ENCODE measurements around the gene CDKAL1. TPM values are rescaled to one million over a fixed set of nuclear protein-coding genes. Genes with fewer than 3 reads are reported as not detected.
A peak's percentile ranks its signal among the peaks of the same experiment; 100 is the strongest.

Gene CDKAL1
- total and polyA plus RNA-seq, 2 of the 13 experiments (the other 11 are each of a cell fraction or from before 2014, with no cell fraction given), result 9.5 to 27.7 TPM

DNA sequence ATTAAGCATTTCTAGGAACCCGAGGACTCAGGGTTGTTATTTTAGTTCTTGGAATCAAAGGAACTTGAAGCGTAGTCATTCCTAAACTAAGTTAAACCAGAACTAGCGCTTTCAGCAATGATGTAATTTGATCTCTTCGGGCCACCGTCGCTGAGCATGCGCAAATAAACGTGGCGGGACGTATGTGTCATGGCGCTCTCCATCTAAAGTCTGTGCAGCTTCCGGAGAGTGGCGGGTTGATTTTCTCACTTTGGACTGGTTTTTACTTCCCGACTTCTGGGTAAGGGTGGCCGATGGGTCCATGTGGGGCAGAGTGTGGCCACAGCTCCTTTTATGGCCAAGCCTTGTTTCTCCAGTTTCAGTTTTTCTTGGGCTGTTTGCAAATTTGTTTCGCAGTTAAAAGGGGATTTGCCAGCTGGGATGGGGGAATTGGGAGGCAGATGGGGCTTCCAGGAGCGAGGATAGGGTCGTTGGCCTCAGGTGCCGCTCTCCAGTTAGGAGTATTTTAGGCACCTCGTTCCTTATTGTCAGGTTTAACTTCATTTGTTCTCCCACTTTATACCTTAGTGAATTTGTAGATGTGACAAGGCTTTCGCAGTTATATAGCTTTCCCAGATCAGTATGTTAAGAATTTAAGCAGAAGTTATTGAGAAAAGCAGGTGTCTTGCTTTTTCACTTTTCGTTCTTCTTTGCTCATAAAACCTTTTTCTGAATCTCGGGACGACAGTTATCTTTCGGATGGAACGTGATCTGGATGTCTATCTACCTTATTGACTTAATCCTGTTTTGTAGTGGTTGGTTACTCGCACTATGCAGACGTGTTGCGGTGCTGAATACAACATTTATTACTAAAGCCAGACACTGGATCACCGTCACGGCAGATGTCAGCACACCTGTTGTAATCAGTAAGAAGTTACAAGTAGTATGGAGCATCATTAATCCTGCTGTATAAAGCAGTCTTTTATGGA lies at the start of gene CDKAL1 (continued):
- TF ChIP-seq, protein P1, sequence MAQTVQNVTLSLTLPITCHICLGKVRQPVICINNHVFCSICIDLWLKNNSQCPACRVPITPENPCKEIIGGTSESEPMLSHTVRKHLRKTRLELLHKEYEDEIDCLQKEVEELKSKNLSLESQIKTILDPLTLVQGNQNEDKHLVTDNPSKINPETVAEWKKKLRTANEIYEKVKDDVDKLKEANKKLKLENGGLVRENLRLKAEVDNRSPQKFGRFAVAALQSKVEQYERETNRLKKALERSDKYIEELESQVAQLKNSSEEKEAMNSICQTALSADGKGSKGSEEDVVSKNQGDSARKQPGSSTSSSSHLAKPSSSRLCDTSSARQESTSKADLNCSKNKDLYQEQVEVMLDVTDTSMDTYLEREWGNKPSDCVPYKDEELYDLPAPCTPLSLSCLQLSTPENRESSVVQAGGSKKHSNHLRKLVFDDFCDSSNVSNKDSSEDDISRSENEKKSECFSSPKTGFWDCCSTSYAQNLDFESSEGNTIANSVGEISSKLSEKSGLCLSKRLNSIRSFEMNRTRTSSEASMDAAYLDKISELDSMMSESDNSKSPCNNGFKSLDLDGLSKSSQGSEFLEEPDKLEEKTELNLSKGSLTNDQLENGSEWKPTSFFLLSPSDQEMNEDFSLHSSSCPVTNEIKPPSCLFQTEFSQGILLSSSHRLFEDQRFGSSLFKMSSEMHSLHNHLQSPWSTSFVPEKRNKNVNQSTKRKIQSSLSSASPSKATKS (CRISPR knock-in tag; IDR thresholded peaks at IDR 0.05), result no peak
- TF ChIP-seq, protein P2, sequence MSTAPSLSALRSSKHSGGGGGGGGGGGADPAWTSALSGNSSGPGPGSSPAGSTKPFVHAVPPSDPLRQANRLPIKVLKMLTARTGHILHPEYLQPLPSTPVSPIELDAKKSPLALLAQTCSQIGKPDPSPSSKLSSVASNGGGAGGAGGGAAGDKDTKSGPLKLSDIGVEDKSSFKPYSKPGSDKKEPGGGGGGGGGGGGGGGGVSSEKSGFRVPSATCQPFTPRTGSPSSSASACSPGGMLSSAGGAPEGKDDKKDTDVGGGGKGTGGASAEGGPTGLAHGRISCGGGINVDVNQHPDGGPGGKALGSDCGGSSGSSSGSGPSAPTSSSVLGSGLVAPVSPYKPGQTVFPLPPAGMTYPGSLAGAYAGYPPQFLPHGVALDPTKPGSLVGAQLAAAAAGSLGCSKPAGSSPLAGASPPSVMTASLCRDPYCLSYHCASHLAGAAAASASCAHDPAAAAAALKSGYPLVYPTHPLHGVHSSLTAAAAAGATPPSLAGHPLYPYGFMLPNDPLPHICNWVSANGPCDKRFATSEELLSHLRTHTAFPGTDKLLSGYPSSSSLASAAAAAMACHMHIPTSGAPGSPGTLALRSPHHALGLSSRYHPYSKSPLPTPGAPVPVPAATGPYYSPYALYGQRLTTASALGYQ (CRISPR knock-in tag; IDR thresholded peaks at IDR 0.05), result peak; percentile 58; the same call in 1 of the 2 replicates
- peak; percentile 74 for TF ChIP-seq MYC (CRISPR knock-in tag; IDR thresholded peaks at IDR 0.05; ENCODE audit: borderline replicate concordance)
- no peak for TF ChIP-seq KLF13 (CRISPR knock-in tag; IDR thresholded peaks at IDR 0.05)
- TF ChIP-seq, protein P3, sequence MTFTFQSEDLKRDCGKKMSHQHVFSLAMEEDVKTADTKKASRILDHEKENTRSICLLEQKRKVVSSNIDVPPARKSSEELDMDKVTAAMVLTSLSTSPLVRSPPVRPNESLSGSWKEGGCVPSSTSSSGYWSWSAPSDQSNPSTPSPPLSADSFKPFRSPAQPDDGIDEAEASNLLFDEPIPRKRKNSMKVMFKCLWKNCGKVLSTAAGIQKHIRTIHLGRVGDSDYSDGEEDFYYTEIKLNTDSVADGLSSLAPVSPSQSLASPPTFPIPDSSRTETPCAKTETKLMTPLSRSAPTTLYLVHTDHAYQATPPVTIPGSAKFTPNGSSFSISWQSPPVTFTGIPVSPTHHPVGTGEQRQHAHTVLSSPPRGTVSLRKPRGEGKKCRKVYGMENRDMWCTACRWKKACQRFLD (CRISPR knock-in tag; IDR thresholded peaks at IDR 0.05; ENCODE audit: borderline replicate concordance), result peak; percentile 89; the same call in 1 of the 2 replicates
- TF ChIP-seq ZNF781 (CRISPR knock-in tag; IDR thresholded peaks at IDR 0.05; ENCODE audit: borderline replicate concordance, not compliant biosample characterization), result peak; percentile 95
- TF ChIP-seq THAP11 (CRISPR knock-in tag; IDR thresholded peaks at IDR 0.05), result peak; percentile 92
- TF ChIP-seq RORA (CRISPR knock-in tag; IDR thresholded peaks at IDR 0.05), result no peak
- TF ChIP-seq NONO (IDR thresholded peaks at IDR 0.05), result no peak
- TF ChIP-seq NONO (CRISPR knock-in tag; conservative IDR thresholded peaks at IDR 0.05), result peak; percentile 65; the same call in 1 of the 2 replicates
- no peak for TF ChIP-seq SATB2 (CRISPR knock-in tag; IDR thresholded peaks at IDR 0.05)
- peak; percentile 76; the same call in 1 of the 2 replicates for TF ChIP-seq ZNF747 (CRISPR knock-in tag; IDR thresholded peaks at IDR 0.05; ENCODE audit: borderline replicate concordance)
- TF ChIP-seq FOXK1 (CRISPR knock-in tag; IDR thresholded peaks at IDR 0.05; ENCODE audit: borderline replicate concordance, low read depth), result peak; percentile 85; the same call in 1 of the 2 replicates
- peak; percentile 65; the same call in 1 of the 2 replicates for TF ChIP-seq CREB1 (IDR thresholded peaks at IDR 0.05)
- peak; percentile 86 for TF ChIP-seq CREB1 (CRISPR knock-in tag; IDR thresholded peaks at IDR 0.05)
- TF ChIP-seq ARNT (IDR thresholded peaks at IDR 0.05), result no peak
- TF ChIP-seq PCBP2 (optimal IDR thresholded peaks at IDR 0.05; ENCODE audit: low read depth, low read length, poor library complexity, severe bottlenecking), result no peak
- peak; percentile 77 for TF ChIP-seq TBX2 (CRISPR knock-in tag; IDR thresholded peaks at IDR 0.05; ENCODE audit: borderline replicate concordance)
- peak; percentile 76 for TF ChIP-seq SKI (IDR thresholded peaks at IDR 0.05; ENCODE audit: partially characterized antibody)
- TF ChIP-seq, protein P4, sequence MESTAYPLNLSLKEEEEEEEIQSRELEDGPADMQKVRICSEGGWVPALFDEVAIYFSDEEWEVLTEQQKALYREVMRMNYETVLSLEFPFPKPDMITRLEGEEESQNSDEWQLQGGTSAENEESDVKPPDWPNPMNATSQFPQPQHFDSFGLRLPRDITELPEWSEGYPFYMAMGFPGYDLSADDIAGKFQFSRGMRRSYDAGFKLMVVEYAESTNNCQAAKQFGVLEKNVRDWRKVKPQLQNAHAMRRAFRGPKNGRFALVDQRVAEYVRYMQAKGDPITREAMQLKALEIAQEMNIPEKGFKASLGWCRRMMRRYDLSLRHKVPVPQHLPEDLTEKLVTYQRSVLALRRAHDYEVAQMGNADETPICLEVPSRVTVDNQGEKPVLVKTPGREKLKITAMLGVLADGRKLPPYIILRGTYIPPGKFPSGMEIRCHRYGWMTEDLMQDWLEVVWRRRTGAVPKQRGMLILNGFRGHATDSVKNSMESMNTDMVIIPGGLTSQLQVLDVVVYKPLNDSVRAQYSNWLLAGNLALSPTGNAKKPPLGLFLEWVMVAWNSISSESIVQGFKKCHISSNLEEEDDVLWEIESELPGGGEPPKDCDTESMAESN (CRISPR knock-in tag; conservative IDR thresholded peaks at IDR 0.05), result peak; percentile 36; the same call in 1 of the 2 replicates
- TF ChIP-seq PHF20 (CRISPR knock-in tag; IDR thresholded peaks at IDR 0.05), result peak; percentile 97
